Gastroesophageal sphincter (tissue), 3 donors: ENCODE measurements around the gene JARID2.

Experiments
- EP300 ChIP-seq: sonication (generic); formaldehyde crosslinking; IDR thresholded peaks from one replicate; pipeline ENCODE4 v1.6.1; 2017; ENCODE audit warnings: antibody characterized with exemption, mild to moderate bottlenecking
- POLR2A ChIP-seq, 2 donors: fragments of 450-650 bp; IDR thresholded peaks; one replicate each; pipeline ENCODE4 v1.6.1; 2017; ENCODE audit warnings: antibody characterized with exemption in 2 of 2, mild to moderate bottlenecking in 2 of 2, moderate library complexity in 1 of 2
- POLR2AphosphoS5 ChIP-seq: sonication (generic); formaldehyde crosslinking; IDR thresholded peaks from one replicate; pipeline ENCODE4 v1.6.1; 2017; ENCODE audit warnings: antibody characterized with exemption
- TF ChIP-seq, protein P1 (sequence below), 4 experiments: fragments of 200-600 bp in 2 of 4; fragments of 450-650 bp in 2 of 4; sonication (generic) in 1 of 4; IDR thresholded peaks; one replicate each; pipeline ENCODE4 v1.5.1; 2017 to 2019; ENCODE audit warnings: antibody characterized with exemption in 4 of 4, mild to moderate bottlenecking in 2 of 4, moderate library complexity in 2 of 4

DNA sequence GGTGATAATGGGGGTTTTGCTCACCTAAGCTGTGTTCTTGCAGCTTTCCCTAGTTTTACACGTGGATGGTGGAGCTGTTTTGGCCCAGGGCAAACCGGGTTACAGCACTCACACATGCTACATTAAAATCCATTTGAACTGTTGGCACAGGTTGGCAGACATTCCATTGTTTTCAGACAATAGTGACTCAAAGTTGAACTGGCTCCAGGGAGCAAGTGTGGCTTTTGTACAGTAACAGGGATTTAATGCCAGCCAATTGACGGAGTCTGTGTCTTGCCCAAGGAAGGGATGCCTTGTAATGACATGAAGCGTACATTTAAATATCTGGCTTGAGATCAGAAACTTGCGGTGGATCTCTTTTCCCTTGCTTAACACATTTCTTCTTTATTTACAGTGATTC is 233.9 kb downstream of the JARID2 start:
- TF ChIP-seq, protein P1, sequence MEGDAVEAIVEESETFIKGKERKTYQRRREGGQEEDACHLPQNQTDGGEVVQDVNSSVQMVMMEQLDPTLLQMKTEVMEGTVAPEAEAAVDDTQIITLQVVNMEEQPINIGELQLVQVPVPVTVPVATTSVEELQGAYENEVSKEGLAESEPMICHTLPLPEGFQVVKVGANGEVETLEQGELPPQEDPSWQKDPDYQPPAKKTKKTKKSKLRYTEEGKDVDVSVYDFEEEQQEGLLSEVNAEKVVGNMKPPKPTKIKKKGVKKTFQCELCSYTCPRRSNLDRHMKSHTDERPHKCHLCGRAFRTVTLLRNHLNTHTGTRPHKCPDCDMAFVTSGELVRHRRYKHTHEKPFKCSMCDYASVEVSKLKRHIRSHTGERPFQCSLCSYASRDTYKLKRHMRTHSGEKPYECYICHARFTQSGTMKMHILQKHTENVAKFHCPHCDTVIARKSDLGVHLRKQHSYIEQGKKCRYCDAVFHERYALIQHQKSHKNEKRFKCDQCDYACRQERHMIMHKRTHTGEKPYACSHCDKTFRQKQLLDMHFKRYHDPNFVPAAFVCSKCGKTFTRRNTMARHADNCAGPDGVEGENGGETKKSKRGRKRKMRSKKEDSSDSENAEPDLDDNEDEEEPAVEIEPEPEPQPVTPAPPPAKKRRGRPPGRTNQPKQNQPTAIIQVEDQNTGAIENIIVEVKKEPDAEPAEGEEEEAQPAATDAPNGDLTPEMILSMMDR (IDR thresholded peaks at IDR 0.05), result no peak
- no peak for TF ChIP-seq EP300
- no peak for TF ChIP-seq POLR2A (IDR thresholded peaks at IDR 0.05)
- TF ChIP-seq POLR2AphosphoS5, result no peak
